ENCODE measurements around the gene CEMIP. TPM values are rescaled to one million over a fixed set of nuclear protein-coding genes. Genes with fewer than 3 reads are reported as not detected.

Gene CEMIP
- total RNA-seq, 1 donor from 2014 or later, result 3.7 TPM

DNA sequence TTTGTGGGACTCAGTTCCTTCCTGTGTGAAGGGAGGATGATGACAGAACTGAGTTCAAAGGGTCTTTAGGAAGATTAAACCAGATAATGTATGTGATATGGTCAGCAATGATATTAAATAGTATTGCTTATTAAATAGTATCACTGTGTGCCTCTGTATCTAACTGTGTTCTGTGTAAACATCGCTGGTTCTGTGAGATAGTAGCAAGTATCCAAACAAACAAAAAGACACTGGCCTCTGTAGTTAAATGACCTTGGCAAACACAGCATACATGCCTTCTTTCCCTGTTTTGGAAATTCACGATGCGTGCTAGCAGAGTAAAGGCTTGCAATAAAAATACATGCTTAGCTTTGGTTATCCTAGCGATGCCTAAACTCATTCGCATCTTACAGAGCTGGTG is 134.4 kb downstream of the CEMIP start:
- no peak for DNase-seq (ENCODE audit: low spot score in 2 of 2)
- FAIRE-seq, result no peak

DNA sequence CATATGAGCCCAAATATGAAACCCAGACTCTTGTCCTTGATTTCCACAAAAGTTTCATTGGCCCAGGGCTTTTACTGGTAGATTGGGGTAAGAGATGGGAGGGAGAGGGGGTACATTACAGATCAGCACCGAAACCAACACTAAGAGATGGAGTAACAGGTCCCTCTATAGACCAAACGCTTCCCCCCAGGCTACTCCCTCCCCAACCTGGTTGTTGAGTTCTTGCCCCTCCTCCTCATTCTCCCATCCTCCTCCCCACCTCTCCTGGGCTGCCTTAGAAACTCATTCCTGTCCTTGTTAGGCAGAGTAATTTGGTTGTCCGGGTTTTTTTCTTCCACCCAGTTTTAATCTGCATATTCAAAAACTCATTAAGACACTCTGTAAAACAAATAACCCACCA is 136.3 kb downstream of the CEMIP start:
- DNase-seq (ENCODE audit: low spot score in 2 of 2), result no peak
- no peak for FAIRE-seq

DNA sequence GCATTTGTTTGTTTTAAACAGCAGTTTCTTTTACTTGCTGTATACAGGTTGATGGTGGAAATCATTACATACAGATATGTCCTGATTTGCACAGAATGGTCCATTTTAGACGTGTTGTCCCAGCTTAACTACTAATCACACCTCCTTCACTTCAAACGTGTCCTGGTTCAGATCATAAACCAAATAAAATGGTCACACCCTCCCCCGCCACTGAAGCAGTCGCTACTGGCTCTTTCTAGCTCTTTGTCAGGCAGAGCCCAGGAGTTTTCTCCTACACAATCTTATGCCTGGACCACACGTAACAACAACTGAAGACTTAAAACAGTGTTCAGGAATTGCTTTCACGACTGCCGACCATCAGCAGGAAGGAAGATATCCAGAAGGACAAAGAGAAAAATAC is 136.9 kb downstream of the CEMIP start:
- DNase-seq (ENCODE audit: low spot score in 2 of 2) (no peak), FAIRE-seq (no peak)

GRCh38 chr15:80918196-80918783 is 139.1 kb downstream of the CEMIP start:
- no peak for DNase-seq (ENCODE audit: low spot score in 2 of 2)
- no peak for FAIRE-seq

DNA sequence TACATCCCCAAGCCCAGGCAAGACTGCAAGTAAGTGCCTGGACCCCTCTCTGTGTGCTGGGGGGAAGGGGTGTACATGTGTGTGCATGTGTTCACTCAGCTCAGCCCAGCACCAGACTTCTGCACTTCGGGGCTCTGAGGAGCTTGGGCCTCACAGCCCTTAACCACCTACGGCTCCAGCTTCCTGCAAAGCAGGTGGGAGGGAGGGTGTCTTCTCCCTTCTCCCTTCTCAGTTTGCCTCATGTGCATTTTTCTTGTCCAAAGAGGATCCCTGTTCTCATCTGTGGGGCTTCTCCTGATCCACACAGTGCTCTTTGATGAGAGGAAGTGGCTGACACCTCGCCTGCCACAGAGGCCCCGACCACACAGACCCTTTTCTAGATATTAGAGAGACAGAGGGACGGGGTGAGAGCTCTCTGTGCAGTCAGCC is 141.1 kb downstream of the CEMIP start:
- FAIRE-seq, result no peak
- DNase-seq (ENCODE audit: low spot score in 2 of 2), result no peak

GRCh38 chr15:80921736-80922410 is 142.7 kb downstream of the CEMIP start:
- DNase-seq (ENCODE audit: low spot score in 2 of 2) (no peak), FAIRE-seq (no peak)

GRCh38 chr15:80923668-80924067 is 144.5 kb downstream of the CEMIP start:
- FAIRE-seq (no peak), DNase-seq (ENCODE audit: low spot score in 2 of 2) (no peak)

DNA sequence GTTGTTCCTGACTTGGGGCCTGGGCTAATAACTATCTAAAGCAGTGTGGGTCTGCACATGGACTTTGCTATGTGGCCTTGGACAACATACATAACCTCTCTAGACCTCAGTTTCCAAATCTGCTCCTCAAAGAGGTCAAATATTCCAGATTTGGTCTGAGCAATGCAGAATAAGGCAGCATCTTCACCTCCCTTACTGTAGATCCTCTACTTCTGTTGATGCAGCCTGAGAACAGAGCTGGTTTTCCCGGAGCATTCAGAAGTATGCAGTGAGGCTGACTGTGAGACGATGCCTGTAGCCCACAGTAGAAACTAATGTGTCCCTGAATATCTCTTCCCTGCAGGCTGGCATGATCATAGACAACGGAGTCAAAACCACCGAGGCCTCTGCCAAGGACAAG is 145.1 kb downstream of the CEMIP start:
- FAIRE-seq (no peak), DNase-seq (ENCODE audit: low spot score in 2 of 2) (no peak)

GRCh38 chr15:80925597-80926059 is 146.5 kb downstream of the CEMIP start:
- no peak for DNase-seq (ENCODE audit: low spot score in 2 of 2)
- FAIRE-seq, result no peak

DNA sequence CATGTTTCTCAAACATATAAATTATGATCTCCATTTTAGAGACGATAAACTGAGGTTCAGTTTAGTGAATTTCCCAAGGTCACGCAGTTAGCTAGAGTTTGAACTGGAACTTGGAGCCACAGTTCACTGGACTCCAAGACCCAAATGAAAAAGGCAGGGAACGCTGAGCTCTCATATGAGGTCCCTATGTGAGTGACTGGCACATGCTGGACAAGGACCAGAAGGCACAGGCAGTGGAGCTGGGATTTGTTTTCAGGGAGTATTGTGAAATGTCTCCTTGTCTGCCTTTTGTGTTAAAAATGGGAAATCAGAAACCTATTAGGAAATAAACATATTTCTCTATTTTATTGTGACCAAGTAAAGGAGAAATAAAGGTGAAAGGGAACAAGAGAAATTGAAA is 147.0 kb downstream of the CEMIP start:
- FAIRE-seq (no peak), DNase-seq (ENCODE audit: low spot score in 2 of 2) (no peak)

DNA sequence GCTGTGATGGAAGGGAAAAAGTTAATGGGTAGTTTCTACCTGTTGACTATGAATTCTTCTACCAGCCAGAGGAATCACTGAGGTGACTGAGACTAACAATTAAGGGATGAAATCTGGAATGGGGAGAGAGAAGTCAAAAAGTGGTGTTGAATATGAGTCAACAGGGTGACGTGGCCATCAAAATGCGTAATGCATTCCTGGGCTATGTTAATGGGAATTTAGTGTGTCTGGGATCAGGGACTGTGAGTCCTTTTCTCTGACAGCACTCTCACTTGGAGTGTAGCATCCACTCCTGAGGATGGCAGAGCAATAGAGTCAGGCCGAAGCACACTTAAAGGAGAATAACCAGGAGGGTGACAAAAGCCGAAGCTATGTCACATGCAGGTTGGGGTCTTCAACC is 150.1 kb downstream of the CEMIP start:
- FAIRE-seq, result no peak
- DNase-seq (ENCODE audit: low spot score in 2 of 2), result no peak

DNA sequence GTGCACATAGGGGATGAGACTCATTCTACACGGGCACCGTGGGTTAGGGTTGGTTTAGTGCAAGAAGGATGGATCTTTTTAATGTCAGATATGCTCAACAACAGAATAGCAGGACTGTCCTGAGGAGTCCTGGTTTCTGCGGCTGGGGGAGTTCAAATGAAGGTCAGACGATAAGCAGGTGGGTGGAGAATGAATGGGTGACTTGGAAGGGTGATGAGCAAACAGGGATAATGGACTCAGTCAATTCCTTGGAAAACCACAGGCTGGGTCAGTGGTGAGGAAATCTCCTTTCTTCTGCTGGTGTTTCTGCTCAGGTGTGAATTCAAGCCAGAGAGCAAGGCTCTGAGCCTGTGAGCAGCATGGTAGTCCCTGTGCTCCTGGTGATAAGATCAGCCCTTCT is 150.5 kb downstream of the CEMIP start:
- FAIRE-seq, result no peak
- DNase-seq (ENCODE audit: low spot score in 2 of 2), result no peak

DNA sequence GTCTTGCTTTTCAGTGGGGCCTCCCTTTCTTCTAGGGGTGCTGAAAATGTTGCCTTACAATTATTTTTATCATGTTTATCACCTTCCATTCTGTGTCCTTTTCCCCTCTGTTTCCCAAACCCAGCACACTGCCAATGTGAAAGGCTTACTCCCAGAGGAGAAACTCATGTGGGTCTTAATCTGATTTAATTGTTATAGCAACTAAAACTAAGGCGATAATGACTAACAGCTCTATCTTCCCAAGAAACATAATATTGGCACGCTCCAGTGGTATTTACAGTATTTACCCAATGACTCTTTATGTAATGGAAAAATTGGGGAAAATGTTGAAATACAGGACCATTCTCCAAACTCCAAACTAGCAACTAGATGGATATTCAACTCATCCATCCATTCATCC is 152.0 kb downstream of the CEMIP start:
- FAIRE-seq (no peak), DNase-seq (ENCODE audit: low spot score in 2 of 2) (no peak)

DNA sequence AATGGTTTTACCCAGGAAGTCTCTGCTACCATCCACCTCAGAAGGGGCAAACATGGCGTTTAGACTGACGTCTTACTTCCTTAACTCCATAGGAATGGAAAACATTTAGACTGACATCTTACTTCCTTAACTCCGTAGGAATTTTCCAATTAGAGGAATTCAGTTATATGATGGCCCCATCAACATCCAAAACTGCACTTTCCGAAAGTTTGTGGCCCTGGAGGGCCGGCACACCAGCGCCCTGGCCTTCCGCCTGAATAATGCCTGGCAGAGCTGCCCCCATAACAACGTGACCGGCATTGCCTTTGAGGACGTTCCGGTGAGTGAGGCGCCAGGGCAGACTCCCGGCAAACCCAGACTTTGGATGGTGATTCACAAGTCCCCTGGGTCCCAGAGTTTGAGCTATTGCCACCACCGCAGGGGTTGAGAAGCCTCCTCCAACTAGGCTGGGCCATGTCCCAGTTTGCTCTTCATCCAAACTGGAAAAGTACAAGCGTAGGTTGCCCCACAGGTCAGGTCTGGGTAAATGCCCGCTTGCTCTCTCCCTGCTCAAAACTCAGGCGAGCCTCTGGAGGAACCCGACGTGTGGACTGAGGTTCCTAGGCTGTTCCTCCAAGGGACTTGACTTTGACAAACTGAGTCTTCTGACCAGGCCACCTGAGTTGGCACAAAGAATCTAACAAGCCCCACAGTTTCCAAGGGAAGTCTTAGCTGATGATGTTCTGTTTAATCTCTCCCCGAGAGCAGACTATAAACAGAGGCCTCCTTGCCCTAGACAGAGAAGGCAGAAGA is 152.7 kb downstream of the CEMIP start:
- DNase-seq (ENCODE audit: low spot score in 2 of 2), result no peak
- FAIRE-seq, result no peak

DNA sequence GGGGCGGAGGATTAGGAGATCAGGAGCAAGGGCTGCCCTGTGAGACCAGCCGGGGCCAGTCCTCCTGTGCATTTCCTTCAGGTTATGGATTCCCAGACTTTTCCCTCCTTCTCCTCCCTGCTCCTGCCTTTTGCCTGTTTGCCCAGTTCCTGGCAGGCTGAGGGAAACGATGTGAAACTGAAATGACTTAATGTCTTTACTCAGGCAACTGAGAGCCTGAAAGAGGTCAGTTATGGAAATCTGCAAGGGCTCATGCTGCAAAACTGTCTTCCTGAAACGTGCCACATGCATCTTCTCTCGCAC is 153.3 kb downstream of the CEMIP start:
- FAIRE-seq, result no peak

DNA sequence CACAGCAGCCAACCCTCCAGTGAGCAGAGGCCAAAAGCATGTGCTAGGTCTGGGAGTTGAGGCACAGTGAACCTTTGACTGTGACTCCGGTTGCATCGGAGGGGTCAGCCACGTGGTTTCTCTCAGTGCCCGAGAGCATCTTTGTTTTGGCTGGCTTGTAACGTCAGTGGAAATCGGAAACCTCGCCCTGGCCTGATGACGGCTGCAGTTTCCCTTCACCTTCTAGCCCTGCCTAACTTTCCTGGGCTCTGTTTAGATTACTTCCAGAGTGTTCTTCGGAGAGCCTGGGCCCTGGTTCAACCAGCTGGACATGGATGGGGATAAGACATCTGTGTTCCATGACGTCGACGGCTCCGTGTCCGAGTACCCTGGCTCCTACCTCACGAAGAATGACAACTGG is 153.8 kb downstream of the CEMIP start:
- DNase-seq (ENCODE audit: low spot score in 2 of 2), result no peak
- no peak for FAIRE-seq

More for the DNA sequence above, 153.3 kb downstream of the CEMIP start:
- DNase-seq (ENCODE audit: low spot score in 2 of 2), result no peak

GRCh38 chr15:80934761-80935221 is 155.6 kb downstream of the CEMIP start:
- FAIRE-seq, result no peak
- no peak for DNase-seq (ENCODE audit: low spot score in 2 of 2)

- DNase-seq (ENCODE audit: low spot score in 2 of 2) (no peak), FAIRE-seq (no peak)
Observed at GRCh38 chr15:80936288-80937078, 157.3 kb downstream of the CEMIP start.

DNA sequence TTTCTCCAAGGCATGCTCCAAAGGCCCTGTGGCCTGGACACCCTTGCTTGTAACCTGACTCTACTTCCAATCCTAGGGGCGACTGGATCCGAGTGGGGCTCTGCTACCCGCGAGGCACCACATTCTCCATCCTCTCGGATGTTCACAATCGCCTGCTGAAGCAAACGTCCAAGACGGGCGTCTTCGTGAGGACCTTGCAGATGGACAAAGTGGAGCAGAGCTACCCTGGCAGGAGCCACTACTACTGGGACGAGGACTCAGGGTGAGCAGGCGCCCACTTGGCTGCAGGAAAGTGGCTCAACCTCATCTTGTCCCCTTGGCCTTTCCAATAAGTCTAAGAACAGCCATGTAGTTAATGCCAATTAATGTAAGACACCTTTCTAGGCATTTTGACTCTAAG is 158.5 kb downstream of the CEMIP start:
- DNase-seq (ENCODE audit: low spot score in 2 of 2), result no peak
- no peak for FAIRE-seq

GRCh38 chr15:80939216-80939615 is 160.0 kb downstream of the CEMIP start:
- no peak for FAIRE-seq

DNA sequence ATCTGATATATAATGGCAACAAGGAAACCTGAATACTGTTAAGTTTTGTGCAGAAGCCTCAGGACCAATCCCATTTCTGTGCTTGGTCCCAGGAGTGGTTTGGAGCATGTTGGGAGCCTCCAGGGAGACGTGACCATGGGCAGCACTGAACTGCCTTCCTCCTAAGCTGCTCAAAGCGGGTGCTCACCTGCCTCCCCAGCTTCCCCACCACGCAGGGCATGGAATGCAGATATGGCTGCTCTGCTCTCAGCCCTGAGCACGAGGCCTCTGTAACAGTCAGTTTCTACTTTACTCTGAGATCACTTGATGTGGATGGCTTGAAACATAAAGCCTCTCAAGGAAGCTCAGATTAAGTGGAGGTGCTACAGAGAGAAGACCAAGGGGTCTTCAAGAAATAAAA is 161.2 kb downstream of the CEMIP start:
- no peak for FAIRE-seq

More at GRCh38 chr15:80939216-80939615, 160.0 kb downstream of the CEMIP start:
- no peak for DNase-seq (ENCODE audit: low spot score in 2 of 2)

More for the DNA sequence above, 161.2 kb downstream of the CEMIP start:
- DNase-seq (ENCODE audit: low spot score in 2 of 2), result no peak

Measured in frontal cortex (tissue), 4 donors.